ENCODE data around the gene TF.

The TF gene

DNA sequence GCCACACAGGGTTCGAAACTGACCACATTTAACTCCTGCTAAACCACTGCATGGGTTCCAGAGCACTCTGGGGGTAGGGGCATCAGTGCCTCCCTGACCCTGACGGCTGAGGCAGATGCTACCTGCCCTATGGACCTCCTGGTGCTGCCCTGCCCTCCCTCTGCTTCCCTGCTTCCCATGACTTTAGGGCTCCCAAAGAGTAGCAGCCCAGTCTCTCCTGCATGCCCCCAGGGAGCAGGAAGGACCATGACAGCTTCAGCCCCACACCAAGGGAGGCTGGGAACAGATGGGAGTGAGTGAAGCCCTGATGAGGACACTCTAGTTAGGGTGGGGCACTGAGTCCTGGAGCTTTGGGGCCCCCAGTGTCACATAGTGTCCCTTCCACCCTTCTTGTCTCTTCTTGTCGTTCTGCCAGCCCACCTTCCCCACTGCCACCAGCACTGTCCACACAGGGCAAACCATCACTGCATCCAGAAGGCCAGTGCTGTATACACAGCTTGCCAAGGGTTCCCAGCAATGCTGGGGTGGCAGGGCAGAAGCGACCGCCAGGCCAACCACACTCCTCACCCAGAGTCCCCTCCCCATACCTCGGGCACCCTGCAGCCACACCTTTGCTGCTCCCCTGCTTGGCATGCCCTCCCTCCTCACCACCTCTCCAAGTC is 90.4 kb downstream of the TF start:
- Mint-ChIP-seq H3K36me3 (no peaks in the 10 kb centered on the region), H3K9me3 (no peaks in the 10 kb centered on the region), H3K27ac (no peak overlapping the region), H3K4me3 (no peak overlapping the region), H3K4me1 (no peaks in the 10 kb centered on the region), H3K27me3 (no peaks in the 10 kb centered on the region)
- no peak for DNase-seq
- CTCF ChIA-PET, result no interaction called here

DNA sequence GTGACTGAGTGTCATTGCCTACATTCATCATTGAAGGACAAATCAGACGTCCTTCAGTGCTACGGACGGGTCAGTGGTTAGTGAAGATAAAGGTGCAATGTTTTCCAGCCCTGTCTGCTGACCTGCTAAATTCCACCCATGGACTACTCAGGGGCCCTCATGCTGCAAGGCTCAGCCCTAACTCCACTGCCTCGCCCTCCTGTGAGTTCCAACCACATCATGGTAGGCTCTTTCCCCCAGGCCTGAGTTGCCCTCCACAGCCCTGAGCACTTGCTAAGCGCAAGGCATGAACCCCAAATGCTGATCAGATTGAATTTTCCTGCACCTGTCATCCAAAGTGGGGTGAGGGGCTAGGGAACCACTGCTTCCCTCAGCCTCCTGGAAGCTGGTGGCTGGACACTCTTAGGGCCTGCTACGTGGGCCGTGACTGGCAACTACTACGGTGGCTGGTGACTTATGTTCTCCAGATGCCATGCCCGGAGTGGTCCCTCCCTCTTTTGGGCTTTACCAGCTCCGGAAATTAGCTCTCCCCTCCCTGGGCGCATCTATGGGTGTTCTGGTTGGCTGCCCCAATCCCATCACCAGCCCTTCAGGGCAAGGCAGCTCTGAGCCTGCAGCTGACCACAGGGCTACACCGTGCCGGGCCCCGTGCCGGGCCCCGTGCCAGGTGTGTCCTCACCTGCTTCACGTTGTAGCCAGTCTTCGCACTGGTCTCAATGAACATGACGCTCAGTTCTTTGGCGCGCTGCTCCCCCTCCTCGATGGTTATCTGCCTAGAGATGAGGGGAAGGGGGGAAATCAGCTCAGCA is 91.5 kb downstream of the TF start:
- CTCF ChIA-PET, result no interaction called here
- Mint-ChIP-seq H3K4me3 (no peak overlapping the region), H3K4me1 (no peaks in the 10 kb centered on the region), H3K36me3 (no peaks in the 10 kb centered on the region), H3K27me3 (no peaks in the 10 kb centered on the region), H3K9me3 (no peaks in the 10 kb centered on the region), H3K27ac (no peak overlapping the region)
- DNase-seq, result no peak

DNA sequence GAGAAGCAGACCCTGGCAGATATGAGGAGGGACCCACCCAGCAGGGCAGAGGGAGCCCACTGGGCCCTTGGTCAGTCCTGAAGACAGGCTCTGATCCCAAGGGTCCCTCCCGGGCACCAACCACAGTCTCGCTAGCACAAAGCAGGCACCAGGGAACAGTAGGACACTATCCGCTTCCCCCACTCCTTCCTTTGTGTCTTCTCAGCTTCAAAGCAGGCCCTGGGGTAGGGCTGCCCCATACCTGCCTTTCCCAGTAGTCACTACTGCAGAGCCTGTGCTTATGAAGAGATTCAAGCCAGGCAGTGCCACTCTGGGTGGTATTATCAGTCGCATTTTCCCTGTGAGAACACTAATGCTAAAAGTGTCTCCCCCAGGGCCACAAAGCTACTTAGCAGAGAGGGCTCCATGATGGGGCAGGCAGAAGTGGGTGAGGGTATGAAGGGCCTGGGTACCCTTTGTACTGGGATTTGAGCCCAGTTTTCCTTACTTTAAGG is 92.2 kb downstream of the TF start:
- H3K36me3 Mint-ChIP-seq, result no peaks in the 10 kb centered on the region
- H3K4me3 Mint-ChIP-seq, result no peak overlapping the region
- CTCF ChIA-PET, result no interaction called here
- H3K4me1 Mint-ChIP-seq, result no peaks in the 10 kb centered on the region
- H3K9me3 Mint-ChIP-seq, result no peaks in the 10 kb centered on the region
- no peaks in the 10 kb centered on the region for H3K27me3 Mint-ChIP-seq
- no peak overlapping the region for H3K27ac Mint-ChIP-seq
- no peak for DNase-seq

DNA sequence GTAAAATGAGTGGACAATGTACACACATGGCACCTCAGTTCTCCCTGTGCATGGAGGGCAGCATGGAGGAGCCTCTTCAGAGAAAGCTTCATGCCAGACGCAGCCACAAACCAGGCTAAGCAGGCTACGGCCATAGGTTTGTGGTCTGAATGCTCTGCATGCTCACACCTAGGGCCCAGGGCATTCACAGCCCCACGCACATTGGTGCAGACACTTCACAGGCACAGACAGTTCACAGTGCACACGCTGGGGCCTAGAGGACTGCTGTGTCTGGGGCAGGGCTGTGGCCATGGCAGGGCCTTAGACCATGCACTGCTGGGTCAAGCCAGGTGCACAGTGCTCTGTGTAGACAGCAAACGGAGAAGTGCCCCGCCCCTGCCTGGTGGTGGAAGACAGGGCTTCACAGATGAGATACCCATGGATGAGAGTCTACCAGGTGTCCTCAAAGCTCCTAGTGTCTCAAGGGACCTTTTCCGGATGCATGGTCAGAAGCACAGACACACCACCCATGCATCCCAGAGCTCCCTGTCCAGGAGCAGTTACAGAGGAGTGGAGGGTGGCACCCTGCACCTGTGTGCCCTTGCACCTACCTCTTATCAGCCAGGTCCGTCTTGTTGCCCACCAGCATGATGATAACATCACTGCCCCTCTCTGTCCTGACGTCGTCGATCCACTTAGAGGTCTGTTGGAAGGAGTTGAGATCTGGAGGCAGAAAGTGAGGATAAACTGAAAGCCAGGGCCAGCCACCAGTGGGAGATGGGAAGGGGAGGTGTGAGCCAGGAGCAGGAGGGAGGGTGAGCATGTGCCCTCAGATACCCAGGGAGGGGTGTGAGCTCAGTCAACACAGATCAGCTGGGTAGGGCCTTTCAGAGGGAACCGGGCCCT is 93.0 kb downstream of the TF start:
- no peak overlapping the region for H3K4me3 Mint-ChIP-seq
- H3K9me3 Mint-ChIP-seq, result no peaks in the 10 kb centered on the region
- peaks cover 2% of the 10 kb centered on the region for H3K27me3 Mint-ChIP-seq
- H3K36me3 Mint-ChIP-seq, result no peaks in the 10 kb centered on the region
- CTCF ChIA-PET, result no interaction called here
- H3K27ac Mint-ChIP-seq, result no peak overlapping the region
- H3K4me1 Mint-ChIP-seq, result no peaks in the 10 kb centered on the region
- no peak for DNase-seq

DNA sequence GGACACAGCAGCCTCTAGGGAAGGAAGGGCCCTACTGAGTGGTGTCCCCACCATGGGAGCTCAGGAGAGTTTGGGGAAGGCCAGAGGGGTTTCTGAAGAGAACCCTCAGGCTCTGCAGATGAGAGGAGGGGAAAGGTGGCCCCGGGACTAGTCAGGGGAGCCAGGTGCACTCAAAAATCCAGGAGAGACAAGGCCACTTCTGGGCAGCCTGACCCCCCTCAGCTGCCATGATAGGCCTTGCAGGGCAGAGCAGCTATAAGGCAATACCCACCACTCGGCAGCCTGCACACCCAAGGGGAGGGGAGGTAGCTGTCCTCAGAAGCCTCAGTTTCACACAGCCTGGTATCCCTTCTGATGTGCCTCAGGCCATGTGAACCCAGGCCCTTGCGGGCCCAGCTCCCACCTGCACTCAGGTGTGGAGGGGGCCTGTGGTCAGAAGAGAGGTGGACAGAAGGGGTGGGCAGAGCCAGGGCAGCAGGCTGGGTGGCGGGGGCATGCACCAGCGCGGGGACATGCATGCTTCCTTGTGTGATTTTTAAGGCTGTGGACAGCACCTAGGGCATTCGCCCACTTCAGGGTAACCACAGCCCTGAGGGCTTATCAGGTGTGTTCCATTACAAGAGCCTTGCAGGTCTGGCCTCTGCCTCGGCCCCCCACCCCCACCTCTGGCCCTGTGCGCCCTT is 94.0 kb downstream of the TF start:
- H3K36me3 Mint-ChIP-seq, result no peaks in the 10 kb centered on the region
- H3K27me3 Mint-ChIP-seq, result peaks cover 8% of the 10 kb centered on the region
- H3K4me3 Mint-ChIP-seq, result no peak overlapping the region
- no peaks in the 10 kb centered on the region for H3K9me3 Mint-ChIP-seq
- no peaks in the 10 kb centered on the region for H3K4me1 Mint-ChIP-seq
- no peak overlapping the region for H3K27ac Mint-ChIP-seq
- CTCF ChIA-PET, result no interaction called here
- no peak for DNase-seq

DNA sequence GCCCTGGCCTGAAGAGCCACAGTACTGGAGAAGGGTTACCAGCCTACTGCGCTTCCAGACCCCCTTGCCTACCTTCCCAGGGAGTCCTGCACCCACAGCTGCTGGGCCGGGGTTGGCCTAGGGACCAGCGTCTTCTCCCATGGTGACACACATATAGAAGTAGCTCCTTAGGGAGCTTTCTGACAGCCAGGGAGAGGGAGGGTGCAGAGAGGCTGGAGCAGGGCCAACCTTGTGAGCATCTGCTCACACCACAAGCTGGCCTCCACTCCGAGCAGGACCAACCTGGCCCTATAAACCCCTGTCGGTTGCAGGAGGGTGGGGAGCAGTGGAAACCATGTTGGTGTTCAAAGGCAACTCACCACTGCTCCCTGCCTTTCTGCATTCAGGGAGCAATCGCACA is 94.6 kb downstream of the TF start:
- H3K36me3 Mint-ChIP-seq, result no peaks in the 10 kb centered on the region
- H3K9me3 Mint-ChIP-seq, result no peaks in the 10 kb centered on the region
- H3K27ac Mint-ChIP-seq, result no peak overlapping the region
- H3K4me1 Mint-ChIP-seq, result no peaks in the 10 kb centered on the region
- no peak overlapping the region for H3K4me3 Mint-ChIP-seq
- no peak for DNase-seq
- peaks cover 8% of the 10 kb centered on the region for H3K27me3 Mint-ChIP-seq
- CTCF ChIA-PET, result no interaction called here

DNA sequence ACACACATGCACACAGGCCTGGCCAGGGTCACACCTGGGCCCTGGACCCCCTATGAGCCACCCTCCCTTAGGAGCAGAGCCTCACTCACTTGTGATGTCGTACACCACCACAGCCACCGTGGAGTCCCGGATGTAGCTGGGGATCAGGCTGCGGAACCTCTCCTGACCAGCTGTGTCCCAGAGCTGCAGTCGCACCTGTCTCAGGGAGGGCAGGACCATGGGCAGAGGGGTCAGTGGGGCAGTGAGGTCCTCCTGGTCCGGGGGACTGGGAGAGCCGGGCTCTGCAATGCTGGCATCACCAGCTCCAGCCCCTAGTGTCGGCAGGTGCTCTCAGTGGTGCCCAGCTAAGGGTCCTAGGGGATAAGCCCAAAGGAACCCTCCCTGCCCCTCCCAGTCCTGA is 95.0 kb downstream of the TF start:
- Mint-ChIP-seq H3K27me3 (peaks cover 8% of the 10 kb centered on the region), H3K4me3 (no peak overlapping the region), H3K9me3 (no peaks in the 10 kb centered on the region), H3K4me1 (no peaks in the 10 kb centered on the region), H3K27ac (no peak overlapping the region), H3K36me3 (no peaks in the 10 kb centered on the region)
- CTCF ChIA-PET, result no interaction called here
- DNase-seq, result no peak

DNA sequence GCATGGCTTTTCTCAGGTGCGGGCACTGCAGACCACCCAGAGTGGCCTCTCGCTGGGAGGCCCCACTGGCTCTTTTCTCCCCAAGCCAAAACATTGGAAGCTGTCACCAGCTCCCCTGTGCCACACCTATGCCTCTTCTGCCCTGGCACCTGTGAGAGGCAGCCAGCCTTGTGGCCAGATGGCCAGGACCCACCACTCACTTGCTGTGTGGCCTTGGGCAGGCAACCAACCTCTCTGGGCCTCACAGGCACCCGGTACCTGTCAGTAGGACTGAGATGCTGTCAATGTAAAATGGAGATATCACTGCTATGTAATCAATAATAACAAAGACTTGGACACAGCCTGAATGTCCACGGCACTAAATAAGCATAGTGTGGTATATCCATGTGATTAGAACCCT is 96.0 kb downstream of the TF start:
- H3K4me1 Mint-ChIP-seq, result no peaks in the 10 kb centered on the region
- CTCF ChIA-PET, result no interaction called here
- no peaks in the 10 kb centered on the region for H3K36me3 Mint-ChIP-seq
- H3K9me3 Mint-ChIP-seq, result no peaks in the 10 kb centered on the region
- no peak overlapping the region for H3K4me3 Mint-ChIP-seq
- no peak overlapping the region for H3K27ac Mint-ChIP-seq
- no peak for DNase-seq
- H3K27me3 Mint-ChIP-seq, result peaks cover 9% of the 10 kb centered on the region

DNA sequence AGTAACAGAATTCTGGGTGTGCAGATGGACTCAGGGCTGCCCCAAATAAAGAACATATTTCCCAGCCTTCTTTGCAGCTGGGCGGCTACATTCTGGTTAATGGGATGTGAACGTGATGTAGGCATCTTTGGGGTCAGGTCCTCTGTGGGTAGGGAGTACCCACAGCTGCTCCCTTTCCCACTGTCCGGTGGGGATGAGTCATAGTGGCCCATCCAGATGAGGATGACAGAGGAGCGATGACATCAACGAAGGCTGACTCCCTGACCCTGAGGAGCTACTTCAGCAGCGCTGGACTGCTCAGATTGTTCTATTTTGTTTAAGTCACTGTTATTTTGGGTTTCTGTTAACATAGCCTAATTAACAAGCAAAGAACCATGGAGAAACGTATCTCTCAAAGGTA is 97.4 kb downstream of the TF start:
- Mint-ChIP-seq H3K4me1 (no peaks in the 10 kb centered on the region), H3K27ac (no peak overlapping the region), H3K27me3 (peaks cover 18% of the 10 kb centered on the region), H3K36me3 (no peaks in the 10 kb centered on the region), H3K9me3 (no peaks in the 10 kb centered on the region), H3K4me3 (no peak overlapping the region)
- DNase-seq, result no peak
- CTCF ChIA-PET, result interaction anchor here (0.9 kb wide), 1 partner anchor 369 kb away, joined by 3 read pairs; no protein-coding TSS in a partner anchor

DNA sequence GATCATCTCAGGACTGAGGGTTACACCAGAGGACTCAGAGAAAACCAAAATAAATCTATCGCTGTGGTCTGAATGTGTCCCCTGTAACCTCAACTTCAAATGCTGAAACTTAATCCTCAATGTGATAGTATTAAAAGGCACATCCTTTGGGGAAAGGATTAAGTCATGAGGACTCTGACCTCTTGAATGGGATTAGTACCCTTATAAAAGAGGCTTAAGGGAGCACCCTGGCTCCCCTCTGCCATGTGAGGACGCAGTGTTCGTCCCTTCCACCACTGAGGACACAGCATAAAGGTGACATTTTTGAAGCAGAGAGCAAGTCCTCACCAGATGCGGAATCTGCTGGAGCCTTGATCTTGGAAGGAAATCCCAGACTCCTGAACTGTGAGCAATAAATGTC is 98.9 kb downstream of the TF start:
- Mint-ChIP-seq H3K4me3 (no peak overlapping the region), H3K4me1 (no peaks in the 10 kb centered on the region), H3K9me3 (no peaks in the 10 kb centered on the region), H3K27me3 (peaks cover 24% of the 10 kb centered on the region), H3K27ac (no peak overlapping the region), H3K36me3 (no peaks in the 10 kb centered on the region)
- CTCF ChIA-PET, result no interaction called here
- no peak for DNase-seq
